DOHH2 (cell line): ENCODE measurements around the gene MBD1.

Experiments used
- H3F3A ChIP-seq: fragments of 200-600 bp; sonication (generic), shearing (Covaris generic); 2 replicates; pipeline ENCODE4 v1.6.0; 2016; ENCODE audit warnings: antibody characterized with exemption, mild to moderate bottlenecking; ENCODE audit not compliant: control insufficient read depth, insufficient read depth
- H3K27ac ChIP-seq: fragments of 200-600 bp; sonication (generic); 2 replicates; pipeline ENCODE4 v1.5.1; 2014; ENCODE audit warnings: low read depth, mild to moderate bottlenecking, low read length, moderate library complexity
- H3K27me3 ChIP-seq: fragments of 200-600 bp; sonication (generic); 2 replicates; pipeline ENCODE4 v1.6.1; 2014; ENCODE audit warnings: mild to moderate bottlenecking, low read length, mixed read lengths; ENCODE audit not compliant: control insufficient read depth
- H3K36me3 ChIP-seq: fragments of 200-600 bp; sonication (generic); 2 replicates; pipeline ENCODE4 v1.6.1; 2014; ENCODE audit warnings: mild to moderate bottlenecking, low read length, moderate library complexity, mixed read lengths; ENCODE audit not compliant: control insufficient read depth
- H3K4me1 ChIP-seq: fragments of 200-600 bp; sonication (generic); 2 replicates; pipeline ENCODE4 v1.6.1; 2014; ENCODE audit warnings: mild to moderate bottlenecking, low read length, mixed read lengths; ENCODE audit not compliant: control insufficient read depth
- H3K4me2 ChIP-seq: fragments of 200-600 bp; sonication (generic); 2 replicates; pipeline ENCODE4 v1.6.0; 2014; ENCODE audit warnings: mild to moderate bottlenecking, low read length, moderate library complexity
- H3K4me3 ChIP-seq: fragments of 200-600 bp; sonication (generic); 2 replicates; pipeline ENCODE4 v1.5.1; 2014; ENCODE audit warnings: mild to moderate bottlenecking, low read length, mixed read lengths
- H3K79me2 ChIP-seq: fragments of 200-600 bp; sonication (generic); 2 replicates; pipeline ENCODE4 v1.6.1; 2014; ENCODE audit warnings: mild to moderate bottlenecking, low read length, mixed read lengths; ENCODE audit not compliant: control insufficient read depth
- H3K9me2 ChIP-seq: fragments of 200-600 bp; sonication (generic); replicated peaks from 2 replicates; pipeline ENCODE4 v1.6.1; 2014; ENCODE audit warnings: mild to moderate bottlenecking, low read length, mixed read lengths; ENCODE audit not compliant: control insufficient read depth
- H3K9me3 ChIP-seq: fragments of 200-600 bp; sonication (generic); 2 replicates; pipeline ENCODE4 v1.6.1; 2014; ENCODE audit warnings: antibody characterized with exemption, low read length, mixed read lengths; ENCODE audit not compliant: control insufficient read depth, insufficient read depth
- H4K20me1 ChIP-seq: fragments of 200-600 bp; sonication (generic); 2 replicates; pipeline ENCODE4 v1.6.0; 2014; ENCODE audit warnings: low read depth, mild to moderate bottlenecking, antibody characterized with exemption, low read length, moderate library complexity; ENCODE audit not compliant: control insufficient read depth, insufficient read depth
- EZH2phosphoT487 ChIP-seq: fragments of 200-600 bp; sonication (generic); IDR thresholded peaks from 2 replicates; pipeline ENCODE4 v1.6.1; 2017; ENCODE audit warnings: borderline replicate concordance, mild to moderate bottlenecking, antibody characterized with exemption, low read length, moderate library complexity, mixed read lengths
- TF ChIP-seq, protein P1 (sequence below): fragments of 200-600 bp; sonication (generic); IDR thresholded peaks from one replicate; pipeline ENCODE4 v1.5.1; 2014; ENCODE audit warnings: antibody characterized with exemption, mild to moderate bottlenecking, low read depth, low read length; ENCODE audit not compliant: poor library complexity, severe bottlenecking

MBD1 gene

GRCh38 chr18:50279752-50280151, 1.6 kb downstream of the MBD1 start:
- peaks cover 88% of the 10 kb centered on the region for H3K36me3 ChIP-seq
- no peaks in the 10 kb centered on the region for H3K9me3 ChIP-seq
- peak overlapping the region; percentile 98 for H3K4me3 ChIP-seq
- no peaks in the 10 kb centered on the region for H3K27me3 ChIP-seq
- no peaks in the 10 kb centered on the region for H3F3A ChIP-seq
- no peaks in the 10 kb centered on the region for H3K9me2 ChIP-seq
- peaks cover 40% of the 10 kb centered on the region for H3K79me2 ChIP-seq
- H3K4me1 ChIP-seq: peaks cover 27% of the 10 kb centered on the region
- H3K4me2 ChIP-seq: peak overlapping the region; percentile 95
- H3K27ac ChIP-seq: no peak overlapping the region
- H4K20me1 ChIP-seq: 0 out of 2 replicates have a peak, but pooled peaks cover 11% of the 10 kb centered on the region
- TF ChIP-seq, protein P1, sequence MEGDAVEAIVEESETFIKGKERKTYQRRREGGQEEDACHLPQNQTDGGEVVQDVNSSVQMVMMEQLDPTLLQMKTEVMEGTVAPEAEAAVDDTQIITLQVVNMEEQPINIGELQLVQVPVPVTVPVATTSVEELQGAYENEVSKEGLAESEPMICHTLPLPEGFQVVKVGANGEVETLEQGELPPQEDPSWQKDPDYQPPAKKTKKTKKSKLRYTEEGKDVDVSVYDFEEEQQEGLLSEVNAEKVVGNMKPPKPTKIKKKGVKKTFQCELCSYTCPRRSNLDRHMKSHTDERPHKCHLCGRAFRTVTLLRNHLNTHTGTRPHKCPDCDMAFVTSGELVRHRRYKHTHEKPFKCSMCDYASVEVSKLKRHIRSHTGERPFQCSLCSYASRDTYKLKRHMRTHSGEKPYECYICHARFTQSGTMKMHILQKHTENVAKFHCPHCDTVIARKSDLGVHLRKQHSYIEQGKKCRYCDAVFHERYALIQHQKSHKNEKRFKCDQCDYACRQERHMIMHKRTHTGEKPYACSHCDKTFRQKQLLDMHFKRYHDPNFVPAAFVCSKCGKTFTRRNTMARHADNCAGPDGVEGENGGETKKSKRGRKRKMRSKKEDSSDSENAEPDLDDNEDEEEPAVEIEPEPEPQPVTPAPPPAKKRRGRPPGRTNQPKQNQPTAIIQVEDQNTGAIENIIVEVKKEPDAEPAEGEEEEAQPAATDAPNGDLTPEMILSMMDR: no peak
- TF ChIP-seq EZH2phosphoT487: no peak

- Histone ChIP-seq H3K4me1 (peaks cover 27% of the 10 kb centered on the region), H3K9me2 (no peaks in the 10 kb centered on the region), H3K79me2 (peaks cover 40% of the 10 kb centered on the region), H3K36me3 (peaks cover 88% of the 10 kb centered on the region), H3K27ac (no peak overlapping the region), H3K4me3 (no peak overlapping the region), H3K4me2 (no peak overlapping the region), H4K20me1 (0 out of 2 replicates have a peak, but pooled peaks cover 11% of the 10 kb centered on the region), H3K9me3 (no peaks in the 10 kb centered on the region), H3F3A (no peaks in the 10 kb centered on the region), H3K27me3 (no peaks in the 10 kb centered on the region)
- TF ChIP-seq, protein P1: no peak
- no peak for TF ChIP-seq EZH2phosphoT487
These were observed 3.4 kb downstream of the MBD1 start for GRCh38 chr18:50277942-50278341.

- Histone ChIP-seq H3K9me3 (no peaks in the 10 kb centered on the region), H3K27me3 (no peaks in the 10 kb centered on the region), H3K4me2 (no peak overlapping the region), H3F3A (no peaks in the 10 kb centered on the region), H3K36me3 (peaks cover 90% of the 10 kb centered on the region), H3K4me3 (no peak overlapping the region), H3K4me1 (peaks cover 19% of the 10 kb centered on the region), H3K27ac (no peak overlapping the region), H4K20me1 (0 out of 2 replicates have a peak, but pooled peaks cover 11% of the 10 kb centered on the region), H3K9me2 (no peaks in the 10 kb centered on the region), H3K79me2 (peaks cover 34% of the 10 kb centered on the region)
- TF ChIP-seq, protein P1: no peak
- no peak for TF ChIP-seq EZH2phosphoT487
These were observed 4.9 kb downstream of the MBD1 start for GRCh38 chr18:50276452-50276851.
